Esophagus squamous epithelium (tissue), 5 donors: Measurements from ENCODE around the gene ANKRD13B. TPM values are rescaled to one million over a fixed set of nuclear protein-coding genes. Genes with fewer than 3 reads are reported as not detected.

Experiments used
- DNase-seq: peaks from one replicate; lab custom pipeline; 2025; lab: John Stamatoyannopoulos, UW
- H3K27ac ChIP-seq, 4 donors: fragments of 200-600 bp; sonication (generic); one replicate each; pipeline ENCODE4 v1.5.1; 2016 to 2019; ENCODE audit warnings: mild to moderate bottlenecking in 1 of 4
- H3K27me3 ChIP-seq, 4 donors: fragments of 200-600 bp; sonication (generic); 1 replicate in 3 of 4; 2 replicates in 1 of 4; pipeline versions ENCODE4 v1.5.1 to v1.6.0; 2017 to 2021; ENCODE audit warnings: antibody characterized with exemption in 1 of 4
- H3K36me3 ChIP-seq, 3 donors: fragments of 200-600 bp; sonication (generic); one replicate each; pipeline ENCODE4 v1.5.1; 2016 to 2019
- H3K4me1 ChIP-seq, 3 donors: fragments of 200-600 bp; sonication (generic); one replicate each; pipeline ENCODE4 v1.5.1; 2017 to 2019
- H3K4me3 ChIP-seq, 4 donors: fragments of 200-600 bp; sonication (generic); 1 replicate in 3 of 4; 2 replicates in 1 of 4; pipeline ENCODE4 v1.5.1; 2016 to 2019; ENCODE audit warnings: mild to moderate bottlenecking in 2 of 4, moderate library complexity in 1 of 4
- H3K9me3 ChIP-seq, 3 donors: fragments of 200-600 bp; sonication (generic); one replicate each; pipeline ENCODE4 v1.5.1; 2016 to 2019
- CTCF ChIP-seq, 6 experiments: fragments of 450-650 bp in 4 of 6; fragments of 200-600 bp in 2 of 6; sonication (generic) in 2 of 6; IDR thresholded peaks; one replicate each; pipeline ENCODE4 v1.5.1; 2016 to 2019; ENCODE audit warnings: antibody characterized with exemption in 6 of 6, mild to moderate bottlenecking in 4 of 6, moderate library complexity in 4 of 6
- POLR2A ChIP-seq, 4 donors: fragments of 450-650 bp; IDR thresholded peaks; one replicate each; pipeline ENCODE4 v1.6.1; 2017; ENCODE audit warnings: antibody characterized with exemption in 4 of 4, mild to moderate bottlenecking in 4 of 4, moderate library complexity in 3 of 4
- WGBS, 2 donors: methylation state at CpG; one replicate each; pipeline ENCODE4 v1.1.5; 2018; 5-methylcytosine and 5-hydroxymethylcytosine counted together
- intact Hi-C: fragments of 100-400 bp; cut with DNase I; formaldehyde crosslinking; loops from one replicate; pipeline ENCODE4 v1.15.0; 2022
- total RNA-seq, 4 donors: library from RNA; depleted of rRNA; stranded (reverse); fragments of >200 nt; gene quantifications; one replicate each; pipeline ENCODE4 v1.1.0, GENCODE V29; 2016
- donor health status: DM: yes; HTN: yes; CAD: no.

Gene ANKRD13B
- 10 to 100 TPM in 2 of 4 donors, 1 to 10 TPM in 2; 3.3 to 18.7 (median 10.2) TPM for total RNA-seq

DNA sequence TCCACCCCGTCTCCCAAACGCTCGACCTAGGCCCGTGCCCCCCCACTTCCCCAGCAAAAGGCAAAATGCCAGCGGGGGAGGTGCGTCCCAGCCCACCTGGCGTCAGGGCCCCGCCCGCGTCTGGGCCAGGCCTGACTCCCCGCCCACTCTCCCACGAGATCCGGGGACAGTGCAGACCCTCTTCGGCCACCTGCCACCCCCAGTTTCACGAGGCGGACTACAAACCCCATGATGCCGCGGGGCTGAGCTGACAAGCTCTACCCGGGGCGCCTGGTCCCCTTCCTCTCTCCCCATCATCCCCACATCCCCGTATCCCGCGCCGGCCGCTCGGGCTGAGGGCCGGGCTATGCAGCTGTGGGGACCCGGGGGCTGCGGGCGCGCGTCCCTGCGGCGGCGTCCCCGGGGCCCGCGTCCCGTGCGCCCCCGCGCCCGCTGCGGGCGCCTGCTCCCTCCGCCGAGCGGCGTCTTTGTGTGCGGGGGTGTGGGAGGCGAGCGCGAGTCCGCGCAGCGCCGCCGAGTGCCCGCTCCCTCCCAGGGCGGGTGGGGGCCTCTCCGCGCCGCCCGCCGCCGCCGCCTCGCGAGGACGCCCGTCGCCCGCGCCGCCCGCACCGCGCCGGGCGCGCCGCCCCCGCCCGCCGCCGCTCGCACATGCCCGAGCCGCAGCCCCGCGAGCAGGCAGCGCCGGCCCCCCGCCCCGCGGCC is at the start of gene ANKRD13B:
Gene ANKRD13B, plus strand, starts transcription at position 283 of the 702 bp plus-strand sequence. CDS start 490 bp downstream, outside the sequence.
- peak within 1 kb of the TSS; percentile 91 to 95 (median 92) for H3K27ac ChIP-seq
- no peaks in the 10 kb centered on the region for H3K9me3 ChIP-seq
- intact Hi-C loops: no loop called here
- no peaks in the 10 kb centered on the region for H3K36me3 ChIP-seq
- 3 to 7% methylated on average over 3 to 11 of the region's 96 CpGs for WGBS, 2 donors
- H3K27me3 ChIP-seq: no peaks in the 10 kb centered on the region
- peak within 1 kb of the TSS; percentile 51 to 91 (median 66) for H3K4me3 ChIP-seq
- no peak for DNase-seq
- peaks cover 41 to 87% (median 53%) of the 10 kb centered on the region in 3 donors for H3K4me1 ChIP-seq
- TF ChIP-seq CTCF (IDR thresholded peaks at IDR 0.05): no peak
- no peak for TF ChIP-seq POLR2A (IDR thresholded peaks at IDR 0.05)

GRCh38 chr17:29544066-29544465 is 48.9 kb upstream of the ANKRD13B start:
- WGBS, 2 donors: 75 to 90% methylated on average over 4 of the region's 4 CpGs
- Histone ChIP-seq H3K4me1 (no peaks in the 10 kb centered on the region), H3K4me3 (no peak overlapping the region), H3K36me3 (peaks cover 5 to 64% (median 10%) of the 10 kb centered on the region in 3 donors), H3K9me3 (no peaks in the 10 kb centered on the region), H3K27me3 (no peaks in the 10 kb centered on the region), H3K27ac (no peak overlapping the region)
- no peak for TF ChIP-seq CTCF (IDR thresholded peaks at IDR 0.05)
- no peak for TF ChIP-seq POLR2A (IDR thresholded peaks at IDR 0.05)
- DNase-seq: no peak
- intact Hi-C loops: loop anchor here (5.0 kb wide), 1 partner anchor 172 kb away; no protein-coding TSS in a partner anchor

- no peaks in the 10 kb centered on the region for H3K27me3 ChIP-seq
- intact Hi-C loops: no loop called here
- TF ChIP-seq CTCF (IDR thresholded peaks at IDR 0.05) (no peak), POLR2A (IDR thresholded peaks at IDR 0.05) (no peak)
- 95 to 100% methylated on average over 1 of the region's 1 CpG for WGBS, 2 donors
- no peak overlapping the region for H3K4me3 ChIP-seq
- no peak for DNase-seq
- no peaks in the 10 kb centered on the region for H3K9me3 ChIP-seq
- H3K4me1 ChIP-seq: peaks cover 0 to 8% (median 3%) of the 10 kb centered on the region in 3 donors
- peaks cover 5 to 44% (median 10%) of the 10 kb centered on the region in 3 donors for H3K36me3 ChIP-seq
- H3K27ac ChIP-seq: no peak overlapping the region
Measured at GRCh38 chr17:29546085-29546484, 46.8 kb upstream of the ANKRD13B start.

DNA sequence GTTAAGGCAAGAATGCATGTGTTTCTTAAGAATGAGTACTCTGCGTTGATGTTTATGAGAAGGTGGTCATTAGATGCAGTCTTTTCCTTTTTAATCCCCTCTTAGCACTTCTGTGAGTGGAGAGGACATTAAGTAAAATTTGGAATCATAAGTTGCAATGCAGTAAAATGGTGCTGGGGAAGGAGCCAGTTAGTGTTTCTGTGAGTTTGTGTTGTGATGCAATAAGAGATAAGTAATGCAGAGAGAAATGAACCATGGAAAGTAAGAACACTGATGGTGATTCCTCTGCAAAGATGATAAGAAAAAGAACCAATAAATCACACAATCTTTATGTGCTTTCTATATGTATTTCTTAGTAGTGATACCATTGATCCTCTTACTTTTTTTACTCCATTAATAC is 46.1 kb upstream of the ANKRD13B start:
- Histone ChIP-seq H3K36me3 (peaks cover 5 to 37% (median 10%) of the 10 kb centered on the region in 3 donors), H3K4me3 (no peak overlapping the region), H3K27me3 (no peaks in the 10 kb centered on the region), H3K9me3 (no peaks in the 10 kb centered on the region), H3K27ac (no peak overlapping the region), H3K4me1 (peaks cover 0 to 8% (median 3%) of the 10 kb centered on the region in 3 donors)
- no peak for DNase-seq
- intact Hi-C loops: no loop called here
- TF ChIP-seq POLR2A (IDR thresholded peaks at IDR 0.05): no peak
- TF ChIP-seq CTCF (IDR thresholded peaks at IDR 0.05): no peak
- 91 to 97% methylated on average over 1 of the region's 1 CpG for WGBS, 2 donors

DNA sequence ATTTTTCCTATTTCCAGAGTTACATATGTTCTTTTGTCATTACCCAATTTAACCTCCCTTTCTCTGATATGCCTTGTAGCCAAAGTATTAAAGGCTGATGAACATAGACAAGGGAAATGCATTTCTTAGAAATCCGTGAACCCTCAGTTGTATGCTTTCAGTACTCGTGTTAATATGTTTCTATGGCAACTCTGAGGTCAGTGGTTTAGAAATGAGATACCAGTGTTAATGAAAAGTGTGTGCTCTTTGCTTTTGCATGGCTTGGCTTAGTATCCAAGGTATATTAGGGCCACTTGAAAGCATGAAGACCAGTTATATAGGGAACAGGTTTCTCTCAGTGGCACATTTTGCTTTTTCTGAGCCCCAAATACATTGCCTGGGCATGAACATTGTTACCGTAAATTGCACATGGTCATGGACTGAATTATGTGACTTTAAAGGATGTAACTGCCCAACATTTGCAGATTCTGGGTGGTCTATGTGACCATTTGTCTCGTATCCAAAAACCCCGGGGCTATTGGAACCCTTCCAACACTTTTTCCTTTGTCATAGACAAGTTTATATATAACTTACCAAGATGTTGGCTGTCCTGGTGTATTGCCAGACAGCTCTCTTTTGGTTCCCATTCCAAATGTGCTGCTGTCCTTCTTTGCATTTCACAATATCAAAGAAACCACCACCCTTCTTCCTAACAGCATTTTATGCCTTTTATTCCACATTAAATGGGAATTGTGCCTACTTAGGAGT is 43.6 kb upstream of the ANKRD13B start:
- H3K36me3 ChIP-seq: peaks cover 0 to 11% (median 0%) of the 10 kb centered on the region in 3 donors
- peaks cover 0 to 8% (median 3%) of the 10 kb centered on the region in 3 donors for H3K4me1 ChIP-seq
- TF ChIP-seq CTCF (IDR thresholded peaks at IDR 0.05) (no peak), POLR2A (IDR thresholded peaks at IDR 0.05) (no peak)
- 26 to 32% methylated on average over 5 of the region's 5 CpGs for WGBS, 2 donors
- intact Hi-C loops: no loop called here
- H3K4me3 ChIP-seq: no peak overlapping the region
- no peak overlapping the region for H3K27ac ChIP-seq
- H3K9me3 ChIP-seq: no peaks in the 10 kb centered on the region
- no peak for DNase-seq
- no peaks in the 10 kb centered on the region for H3K27me3 ChIP-seq
